HUDEP-2 (cell line): ENCODE data around the gene ZNF79.

Experiments used
- DNase-seq, 76 experiments: peaks; one replicate each; lab custom pipeline; 2025; ENCODE audit not compliant: unreplicated experiment in 76 of 76; lab: John Stamatoyannopoulos, UW

ZNF79 gene

DNA sequence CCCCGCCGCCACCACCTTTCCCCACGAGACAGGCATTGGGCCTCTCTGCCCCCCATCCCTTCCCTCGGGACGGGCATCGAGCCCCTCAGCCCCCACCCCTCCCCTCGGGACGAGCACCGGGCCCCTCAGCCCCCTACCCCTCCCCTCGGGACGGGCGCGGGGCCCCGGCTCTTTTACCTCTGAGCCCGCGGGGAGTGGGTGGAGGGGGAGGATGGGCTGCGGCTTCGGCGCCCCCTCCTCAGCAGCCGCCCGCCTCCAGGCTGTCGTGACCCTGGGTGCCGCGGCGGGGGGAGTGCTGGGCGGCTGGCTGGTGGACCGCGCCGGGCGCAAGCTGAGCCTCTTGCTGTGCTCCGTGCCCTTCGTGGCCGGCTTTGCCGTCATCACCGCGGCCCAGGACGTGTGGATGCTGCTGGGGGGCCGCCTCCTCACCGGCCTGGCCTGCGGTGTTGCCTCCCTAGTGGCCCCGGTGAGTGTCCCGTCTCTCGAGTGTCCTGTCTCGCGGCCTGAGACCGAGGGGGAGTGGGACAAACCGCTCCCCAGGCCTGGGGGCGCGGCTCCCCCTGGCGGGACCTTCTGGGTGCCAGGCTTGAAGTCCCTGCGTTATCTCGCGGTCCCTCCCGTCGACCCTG is 26.4 kb upstream of the ZNF79 start:
- DNase-seq, result peak in 6 of 76 experiments; percentile 6 to 20 (median 10)

DNA sequence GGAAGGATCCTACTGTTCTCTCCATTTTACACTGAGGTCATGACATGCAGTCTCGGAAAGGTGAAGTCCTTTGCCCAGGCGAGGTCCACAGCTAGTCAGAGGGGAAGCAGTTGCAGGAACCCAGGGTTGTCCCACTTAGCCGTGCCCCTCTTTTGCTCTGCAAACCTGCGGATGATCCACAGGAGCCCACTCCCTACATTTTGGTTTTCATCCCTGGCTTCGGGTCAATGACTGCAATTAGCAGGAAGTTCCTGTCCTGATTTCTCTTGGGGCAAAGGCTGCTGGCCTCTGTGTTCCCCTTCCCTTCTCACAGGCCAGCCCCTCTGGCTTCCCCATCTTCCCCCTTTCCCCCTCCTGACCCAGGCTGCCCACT is 25.9 kb upstream of the ZNF79 start:
- no peak for DNase-seq

DNA sequence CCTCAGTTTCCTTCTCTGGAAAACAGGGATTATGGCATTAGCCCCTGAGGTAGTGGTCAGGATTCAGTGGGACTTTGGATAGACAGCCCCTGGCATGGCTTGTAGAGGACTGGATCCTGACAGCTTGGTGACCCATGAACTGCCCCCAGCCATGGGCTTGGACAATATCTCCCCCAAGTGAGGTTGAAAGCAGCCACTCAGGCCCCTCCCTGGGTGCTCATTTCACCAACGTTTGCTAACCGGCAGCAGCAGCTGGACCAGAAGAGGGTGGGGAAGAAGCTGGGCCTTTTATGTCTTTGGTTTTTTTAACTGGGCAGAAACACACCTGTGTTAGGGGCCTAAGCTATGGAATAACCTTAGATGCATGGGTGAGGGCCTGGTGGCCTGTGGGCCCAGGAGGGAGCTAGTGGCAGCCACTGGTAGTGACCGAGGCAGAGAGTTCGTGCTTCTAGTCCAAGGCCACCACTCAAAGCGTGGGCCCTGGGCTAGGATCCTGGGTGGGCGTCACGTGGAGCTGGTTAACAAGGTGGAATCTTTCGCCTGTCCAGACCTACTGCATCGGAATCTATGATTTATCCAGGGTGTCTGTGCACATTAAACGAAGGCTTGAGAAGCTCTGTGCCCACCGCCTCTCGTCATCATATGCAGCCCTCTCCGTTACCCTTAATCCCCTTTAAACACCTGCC is 25.3 kb upstream of the ZNF79 start:
- no peak for DNase-seq

DNA sequence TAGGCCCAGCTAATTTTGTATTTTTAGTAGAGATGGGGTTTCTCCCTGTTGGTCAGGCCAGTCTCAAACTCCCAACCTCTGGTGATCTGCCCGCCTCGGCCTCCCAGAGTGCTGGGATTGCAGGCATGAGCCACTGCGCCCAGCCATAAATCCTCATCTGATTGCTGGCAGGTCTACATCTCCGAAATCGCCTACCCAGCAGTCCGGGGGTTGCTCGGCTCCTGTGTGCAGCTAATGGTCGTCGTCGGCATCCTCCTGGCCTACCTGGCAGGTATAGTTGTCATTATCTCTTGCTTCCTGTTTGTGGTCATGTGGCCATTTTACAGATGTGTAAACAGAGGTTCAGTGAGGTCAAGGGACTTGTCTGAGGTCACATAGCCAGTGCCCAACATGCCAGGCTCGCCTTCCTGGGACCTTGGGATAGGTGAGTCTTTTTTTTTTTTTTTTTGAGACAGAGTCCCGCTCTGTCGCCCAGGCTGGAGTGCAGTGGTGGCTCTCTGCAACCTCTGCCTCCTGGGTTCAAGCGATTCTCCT is 24.4 kb upstream of the ZNF79 start:
- no peak for DNase-seq

DNA sequence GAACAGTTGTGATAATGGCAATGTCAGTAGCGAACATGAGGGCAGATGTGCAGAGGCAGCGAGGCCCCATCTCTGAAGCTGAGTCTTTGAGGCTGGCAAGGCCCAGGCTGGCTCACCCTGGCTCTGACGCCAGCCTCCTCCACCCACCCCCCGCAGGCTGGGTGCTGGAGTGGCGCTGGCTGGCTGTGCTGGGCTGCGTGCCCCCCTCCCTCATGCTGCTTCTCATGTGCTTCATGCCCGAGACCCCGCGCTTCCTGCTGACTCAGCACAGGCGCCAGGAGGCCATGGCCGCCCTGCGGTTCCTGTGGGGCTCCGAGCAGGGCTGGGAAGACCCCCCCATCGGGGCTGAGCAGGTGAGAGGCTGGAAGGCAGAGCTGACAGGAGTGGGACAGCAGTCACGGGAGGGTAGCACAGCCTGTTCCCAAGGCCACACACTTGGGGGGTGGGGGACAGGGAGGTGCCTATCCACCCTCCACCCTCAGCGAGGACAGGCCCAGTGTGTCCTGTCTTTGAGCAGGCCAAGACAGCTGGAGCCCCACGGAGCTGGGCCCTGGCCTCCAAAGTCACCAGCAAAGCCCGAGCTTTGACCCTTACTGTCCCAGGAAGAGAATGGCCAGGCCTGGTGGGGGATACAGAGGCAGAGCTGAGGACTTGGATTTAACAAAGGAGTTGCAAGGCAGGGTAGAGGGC is 21.6 kb upstream of the ZNF79 start:
- no peak for DNase-seq

DNA sequence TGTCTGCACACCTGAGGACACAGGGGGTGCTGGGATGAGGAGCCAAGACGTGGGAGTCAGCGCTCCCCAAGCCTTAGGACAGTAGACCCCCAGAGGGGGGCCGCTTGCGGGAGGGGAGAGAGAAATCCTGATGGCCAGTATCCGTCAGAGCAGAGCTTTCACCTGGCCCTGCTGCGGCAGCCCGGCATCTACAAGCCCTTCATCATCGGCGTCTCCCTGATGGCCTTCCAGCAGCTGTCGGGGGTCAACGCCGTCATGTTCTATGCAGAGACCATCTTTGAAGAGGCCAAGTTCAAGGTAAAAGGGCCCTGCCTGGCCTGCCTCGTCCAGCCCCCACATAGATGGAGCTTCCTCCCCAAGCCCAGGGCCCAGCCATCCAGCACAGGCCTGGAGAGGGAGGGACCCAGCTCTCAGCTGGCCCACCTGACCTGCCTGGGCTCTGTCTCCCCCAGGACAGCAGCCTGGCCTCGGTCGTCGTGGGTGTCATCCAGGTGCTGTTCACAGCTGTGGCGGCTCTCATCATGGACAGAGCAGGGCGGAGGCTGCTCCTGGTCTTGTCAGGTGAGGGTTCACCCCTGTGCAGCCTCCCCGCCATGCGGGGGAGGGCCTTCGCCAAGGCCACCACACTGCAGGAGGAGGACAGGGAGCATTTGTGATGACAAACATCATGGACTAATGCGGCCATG is 20.5 kb upstream of the ZNF79 start:
- no peak for DNase-seq

DNA sequence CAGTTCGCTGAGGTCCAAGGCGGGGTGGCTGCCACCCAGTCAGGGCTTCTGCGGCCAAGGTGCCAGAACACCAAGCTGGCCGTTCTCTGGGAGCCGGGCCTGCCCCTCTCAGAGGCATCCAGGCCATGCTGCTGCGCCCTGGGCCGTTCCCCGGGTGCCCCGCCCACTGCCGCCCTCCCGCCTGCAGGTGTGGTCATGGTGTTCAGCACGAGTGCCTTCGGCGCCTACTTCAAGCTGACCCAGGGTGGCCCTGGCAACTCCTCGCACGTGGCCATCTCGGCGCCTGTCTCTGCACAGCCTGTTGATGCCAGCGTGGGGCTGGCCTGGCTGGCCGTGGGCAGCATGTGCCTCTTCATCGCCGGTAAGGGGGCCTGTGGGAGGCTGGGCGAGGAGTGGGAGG is 19.6 kb upstream of the ZNF79 start:
- no peak for DNase-seq

DNA sequence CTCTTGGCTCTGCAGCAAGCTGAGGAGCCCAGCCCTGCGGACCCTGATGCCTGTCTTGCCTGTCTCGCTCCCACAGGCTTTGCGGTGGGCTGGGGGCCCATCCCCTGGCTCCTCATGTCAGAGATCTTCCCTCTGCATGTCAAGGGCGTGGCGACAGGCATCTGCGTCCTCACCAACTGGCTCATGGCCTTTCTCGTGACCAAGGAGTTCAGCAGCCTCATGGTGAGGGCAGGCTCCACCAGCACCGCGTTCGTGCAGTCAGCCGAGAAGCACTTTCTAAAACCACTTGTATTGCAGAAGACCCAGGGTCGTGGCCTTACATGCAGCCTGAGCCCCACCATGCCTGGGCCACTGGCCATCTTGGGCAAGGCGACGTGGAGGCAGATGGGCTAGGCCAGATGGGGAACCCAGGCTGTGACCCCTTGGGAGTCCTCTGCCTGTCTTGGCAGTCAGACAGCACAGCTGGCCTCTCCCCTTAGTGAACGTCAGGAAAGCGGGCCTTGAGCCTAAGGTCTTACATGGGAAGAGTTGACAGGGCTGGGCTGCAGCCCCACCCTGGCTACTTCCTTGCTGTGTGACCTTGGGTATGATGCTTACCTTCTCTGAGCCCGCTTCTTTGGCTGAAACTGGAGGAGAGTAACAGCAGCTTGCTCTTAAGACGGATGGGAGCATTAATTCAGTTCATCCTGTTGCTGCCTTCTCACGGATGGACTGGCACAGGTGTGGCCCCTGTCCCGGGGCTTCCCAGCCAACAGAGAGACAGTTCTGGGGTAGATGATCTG is 18.6 kb upstream of the ZNF79 start:
- DNase-seq, result no peak

DNA sequence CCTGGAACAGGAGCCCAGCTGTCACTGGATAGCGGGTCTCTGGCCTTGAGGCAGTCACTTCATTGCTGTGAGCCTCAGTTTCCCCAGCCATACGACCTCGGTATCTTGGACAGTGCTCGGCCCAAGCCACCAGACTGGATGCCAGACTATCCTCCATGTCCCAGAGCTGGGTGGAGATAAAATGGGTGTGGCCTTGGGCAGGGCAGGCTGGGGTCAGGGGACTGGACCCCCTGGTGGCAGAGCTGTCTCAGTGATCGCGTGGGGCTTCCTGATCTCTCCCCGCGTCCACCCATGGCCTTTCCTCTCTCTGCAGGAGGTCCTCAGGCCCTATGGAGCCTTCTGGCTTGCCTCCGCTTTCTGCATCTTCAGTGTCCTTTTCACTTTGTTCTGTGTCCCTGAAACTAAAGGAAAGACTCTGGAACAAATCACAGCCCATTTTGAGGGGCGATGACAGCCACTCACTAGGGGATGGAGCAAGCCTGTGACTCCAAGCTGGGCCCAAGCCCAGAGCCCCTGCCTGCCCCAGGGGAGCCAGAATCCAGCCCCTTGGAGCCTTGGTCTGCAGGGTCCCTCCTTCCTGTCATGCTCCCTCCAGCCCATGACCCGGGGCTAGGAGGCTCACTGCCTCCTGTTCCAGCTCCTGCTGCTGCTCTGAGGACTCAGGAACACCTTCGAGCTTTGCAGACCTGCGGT is 17.2 kb upstream of the ZNF79 start:
- no peak for DNase-seq

DNA sequence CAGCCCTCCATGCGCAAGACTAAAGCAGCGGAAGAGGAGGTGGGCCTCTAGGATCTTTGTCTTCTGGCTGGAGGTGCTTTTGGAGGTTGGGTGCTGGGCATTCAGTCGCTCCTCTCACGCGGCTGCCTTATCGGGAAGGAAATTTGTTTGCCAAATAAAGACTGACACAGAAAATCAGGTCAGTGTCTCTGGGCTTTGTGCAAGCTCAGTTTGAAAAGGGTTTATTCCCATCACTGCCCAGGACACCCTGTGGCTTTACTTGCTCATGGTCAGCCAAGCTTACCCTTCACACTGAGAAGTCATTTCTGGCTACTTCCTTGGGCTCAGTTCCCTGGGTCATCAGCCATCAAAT is 16.7 kb upstream of the ZNF79 start:
- no peak for DNase-seq

DNA sequence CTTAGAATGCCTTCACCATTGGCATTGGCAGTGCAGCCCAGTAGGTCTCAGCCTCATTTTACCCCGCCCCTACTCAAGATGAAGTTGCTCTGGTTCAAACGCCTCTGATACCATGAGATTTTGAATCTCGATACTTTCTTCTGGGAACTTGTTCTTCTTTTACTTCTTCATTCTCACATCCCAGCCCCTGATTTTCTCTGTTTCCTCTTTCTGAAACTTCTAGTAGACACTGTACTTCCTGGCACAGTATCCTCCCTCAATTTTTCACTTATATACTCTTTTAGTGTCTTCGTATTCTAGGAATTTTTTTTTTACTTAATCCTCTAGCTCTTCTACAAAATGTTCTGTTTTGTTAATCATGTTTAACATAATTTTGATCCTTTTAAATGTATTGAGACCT is 13.1 kb upstream of the ZNF79 start:
- DNase-seq, result no peak

DNA sequence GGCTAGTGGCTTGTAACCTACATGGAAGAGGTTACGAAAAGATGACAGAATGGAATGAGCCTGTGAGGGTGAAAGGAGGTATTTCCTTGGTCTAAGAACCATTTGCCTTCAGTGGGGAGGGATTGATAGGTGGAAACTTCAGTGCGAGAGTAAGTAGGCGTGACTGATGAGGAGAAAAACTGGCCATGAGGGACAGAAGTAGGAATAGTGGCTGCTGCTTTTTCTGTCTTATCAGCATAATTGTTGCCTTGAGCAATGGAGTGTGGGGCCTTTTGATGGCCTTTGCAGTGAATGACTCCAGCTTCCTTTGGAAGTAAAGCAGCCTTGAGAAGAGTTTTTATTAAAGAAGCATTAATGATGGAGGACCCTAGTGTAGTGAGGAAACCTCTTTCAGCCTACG is 9.0 kb upstream of the ZNF79 start:
- DNase-seq, result no peak

DNA sequence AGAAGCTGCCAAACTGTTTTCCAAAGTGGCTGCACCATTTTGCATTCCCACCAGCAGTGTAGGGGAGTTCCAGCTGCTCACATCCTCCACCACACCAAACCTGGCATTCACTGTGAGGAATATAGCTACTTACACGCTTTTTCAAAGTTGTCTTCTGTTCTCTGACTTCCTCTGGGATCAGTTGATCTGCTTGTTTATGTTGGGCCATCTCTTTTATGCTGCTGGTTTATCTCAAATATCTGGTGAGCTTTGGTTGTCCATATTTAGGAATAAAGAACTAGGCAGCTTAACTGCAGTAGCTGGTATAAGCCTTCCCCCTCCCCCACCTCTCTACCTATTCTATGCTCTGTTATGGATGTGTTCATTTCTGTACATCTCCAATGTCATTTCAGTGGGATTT is 8.5 kb upstream of the ZNF79 start:
- DNase-seq, result no peak

DNA sequence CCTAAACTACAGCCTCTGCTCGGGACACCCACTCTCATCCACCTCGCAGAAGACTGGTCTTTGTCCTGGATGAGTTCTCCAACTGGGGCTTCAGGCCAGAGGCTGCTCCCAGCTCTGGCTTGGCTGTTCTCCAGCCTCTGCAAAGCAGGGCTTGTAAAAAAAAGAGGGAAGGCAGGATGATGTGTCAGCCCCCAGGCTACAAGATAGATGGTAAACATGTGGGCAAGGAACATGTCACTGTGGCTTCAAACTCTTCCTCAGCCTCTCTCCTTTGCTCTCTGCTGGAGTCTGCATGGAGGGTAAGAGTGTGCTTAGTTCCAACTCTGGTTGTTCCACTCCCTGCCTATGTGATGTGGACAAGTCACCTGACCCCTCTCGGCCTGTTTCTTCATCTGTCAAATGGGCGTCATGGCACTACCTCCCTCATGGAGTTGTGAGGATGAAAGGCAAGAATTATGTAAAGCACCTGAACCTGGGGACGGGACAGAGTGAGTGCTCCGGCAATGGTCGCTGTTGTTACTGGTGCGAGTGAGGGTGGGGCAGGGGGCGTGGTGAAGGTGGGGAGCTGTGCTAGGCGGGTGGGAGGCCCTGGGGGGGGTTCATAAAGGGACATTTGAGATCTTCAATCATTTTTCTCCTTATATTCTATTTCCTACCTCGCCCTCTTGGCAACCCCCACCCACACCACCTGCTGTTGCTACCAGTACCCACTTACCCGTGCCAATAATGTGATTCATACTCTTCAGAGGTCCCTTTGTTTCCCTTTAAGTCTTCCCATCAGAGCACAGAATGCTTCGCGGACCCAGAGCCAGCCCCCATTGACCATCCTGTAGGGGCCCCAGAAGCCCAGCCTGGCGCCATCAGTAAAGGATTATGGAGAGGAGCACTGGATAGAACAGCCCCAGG is 6.8 kb upstream of the ZNF79 start:
- no peak for DNase-seq

DNA sequence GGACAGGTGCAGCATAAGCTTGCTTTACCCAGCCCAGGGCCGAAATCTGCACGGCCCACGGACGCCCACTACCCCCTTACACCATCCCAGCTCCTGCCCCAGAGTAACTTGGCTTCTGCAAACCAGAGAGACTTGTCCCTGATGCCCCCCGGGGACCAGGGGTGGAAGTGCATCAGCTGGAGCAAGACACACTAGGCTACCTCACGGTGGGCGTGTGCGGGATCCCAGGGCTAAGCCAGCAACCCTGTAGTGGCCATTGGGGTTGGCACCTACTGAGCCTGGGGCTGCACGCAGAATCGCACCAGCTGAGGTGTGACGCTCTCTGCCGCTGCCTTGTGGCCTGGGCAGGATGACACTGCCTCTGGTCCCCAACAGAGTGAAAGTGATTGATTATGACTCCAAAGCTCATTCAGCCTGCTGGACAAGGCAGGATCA is 6.1 kb upstream of the ZNF79 start:
- peak in 52 of 76 experiments; percentile 2 to 74 (median 36) for DNase-seq

DNA sequence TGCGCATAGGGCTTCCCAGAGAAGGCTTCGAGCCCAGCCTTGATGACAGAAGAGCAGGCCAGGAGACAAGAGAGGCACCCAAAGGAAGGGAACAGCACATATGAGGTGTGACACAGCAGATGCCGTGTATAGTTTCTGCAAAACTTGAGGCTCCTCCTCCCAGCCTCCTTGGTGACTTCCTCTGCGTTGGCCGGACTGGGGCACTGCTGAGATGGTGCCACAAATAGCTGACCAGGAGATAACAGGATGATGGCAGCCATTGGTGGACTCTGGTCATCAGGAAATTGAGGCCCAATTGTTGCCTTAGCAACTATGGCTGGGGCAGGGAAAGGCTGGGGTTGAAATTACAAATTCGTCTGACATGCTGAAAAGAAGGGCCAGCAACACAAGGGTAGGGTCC is 4.8 kb upstream of the ZNF79 start:
- no peak for DNase-seq

DNA sequence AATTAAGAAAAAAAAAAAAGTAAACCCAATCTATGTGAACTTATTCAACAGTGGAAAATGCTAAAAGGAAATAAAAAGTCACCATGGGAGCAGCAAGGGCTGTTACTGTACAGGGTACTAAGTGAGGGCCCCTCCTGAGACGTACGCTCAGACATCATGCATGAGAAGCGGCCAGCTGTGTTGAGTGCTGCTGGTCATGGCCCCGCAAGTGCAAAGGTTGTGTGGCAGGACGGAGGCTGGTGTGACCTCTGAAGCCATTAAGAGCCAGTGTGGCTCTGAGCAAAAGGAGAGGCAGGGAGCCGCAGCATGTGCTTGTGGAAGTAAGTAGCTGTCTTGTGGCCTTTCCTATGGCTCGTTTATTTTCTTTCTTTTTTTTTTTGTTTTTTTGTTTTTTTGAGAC is 3.1 kb upstream of the ZNF79 start:
- DNase-seq, result no peak

DNA sequence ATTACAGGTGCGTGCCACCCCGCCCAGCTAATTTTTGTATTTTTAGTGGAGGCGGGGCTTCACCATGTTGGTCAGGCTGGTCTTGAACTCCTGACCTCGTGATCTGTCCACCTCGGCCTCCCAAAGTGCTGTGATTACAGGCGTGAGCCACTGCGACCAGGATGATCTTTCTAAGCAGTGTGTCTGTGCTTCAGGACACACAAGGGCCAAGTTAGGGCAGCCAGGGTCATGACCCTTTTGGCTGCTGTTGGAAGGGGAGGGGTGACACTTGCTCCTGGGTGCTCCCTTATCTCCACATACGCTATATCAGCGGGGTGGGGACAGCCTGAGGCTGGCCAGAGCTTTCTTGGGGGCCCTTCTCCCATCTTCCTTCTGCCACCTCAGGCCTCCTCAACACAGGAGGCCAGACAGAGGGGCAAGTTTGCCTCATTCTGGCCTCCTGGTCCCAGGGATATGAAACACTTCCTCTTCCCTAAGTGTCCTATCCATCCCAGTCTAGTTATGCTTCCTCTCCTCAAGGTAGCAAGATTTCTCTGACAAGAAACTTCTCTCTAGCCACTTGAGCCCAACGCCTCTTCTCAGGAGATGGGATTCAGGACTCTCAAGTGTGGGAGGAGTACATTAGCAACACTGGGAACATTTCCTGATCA is 1.9 kb upstream of the ZNF79 start:
- peak in 13 of 76 experiments; percentile 8 to 34 (median 21) for DNase-seq

DNA sequence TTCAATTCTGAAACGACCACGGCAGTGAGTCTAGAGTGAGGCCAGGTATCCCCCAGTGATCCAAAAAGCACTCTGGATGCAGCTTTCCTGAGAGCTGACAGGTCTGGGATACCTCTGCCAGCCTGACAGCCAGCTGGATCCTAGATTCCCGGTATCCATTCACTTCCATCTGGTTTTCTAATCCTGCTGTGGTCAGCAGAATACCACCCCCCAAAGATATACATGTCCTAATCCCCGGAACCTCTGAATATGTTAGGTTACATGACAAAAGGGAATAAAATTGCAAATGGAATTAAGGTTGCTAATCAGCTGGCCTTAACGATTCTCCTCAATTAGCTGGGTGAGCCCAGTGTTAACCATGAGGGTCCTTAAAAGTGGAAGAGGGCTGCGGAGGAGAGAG is 1.4 kb upstream of the ZNF79 start:
- DNase-seq, result no peak
